ENCODE results near the gene SDHB.

The SDHB gene

DNA sequence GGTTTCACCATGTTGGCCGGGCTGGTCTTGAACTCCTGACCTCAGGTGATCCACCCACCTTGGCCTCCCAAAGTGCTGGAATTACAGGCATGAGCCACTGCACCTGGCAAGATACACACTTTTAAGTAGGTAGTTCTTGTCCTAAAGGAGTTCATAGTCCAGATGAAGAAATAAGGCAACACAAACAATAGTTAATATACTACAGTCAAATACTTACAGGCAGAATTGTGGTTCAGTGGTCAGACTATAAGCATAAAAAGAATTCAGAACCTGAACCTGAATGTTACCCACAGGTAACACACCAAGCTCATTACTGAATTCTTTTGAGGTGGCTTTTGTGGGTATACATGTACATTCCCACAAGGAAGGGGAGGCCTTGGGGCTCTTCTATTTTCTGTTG lies 1.8 kb downstream of the SDHB start:
- 0 out of 2 replicates have a peak overlapping the region, but pooled peaks have one; percentile 89 for H3K9ac ChIP-seq

DNA sequence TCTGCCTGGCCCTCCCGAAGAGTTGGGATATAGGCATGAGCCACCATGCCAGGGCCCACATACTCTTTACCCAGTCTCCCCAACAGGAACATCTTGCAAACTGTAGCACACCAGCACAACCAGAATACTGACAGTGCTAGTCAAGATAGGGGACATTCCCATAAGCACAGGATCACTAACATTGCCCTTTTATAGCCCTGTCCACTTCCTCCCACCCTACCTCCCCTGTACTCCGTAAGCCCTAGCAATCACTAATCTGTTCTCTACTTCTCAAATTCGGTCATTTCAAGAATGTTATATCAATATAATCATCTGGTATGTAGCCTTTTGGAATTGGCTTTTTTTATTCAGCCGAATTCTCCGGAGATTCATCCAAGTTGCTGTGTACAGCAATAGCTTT lies 5.9 kb downstream of the SDHB start:
- H3K36me3 ChIP-seq = peaks cover 48% of the 10 kb centered on the region
- peaks cover 26% of the 10 kb centered on the region for H3K4me1 ChIP-seq
- no peak for TF ChIP-seq Cebpa-rat (IDR thresholded peaks at IDR 0.05)

More for the DNA sequence above, 1.8 kb downstream of the SDHB start:
- Histone ChIP-seq H3K36me3 (peaks cover 28% of the 10 kb centered on the region), H3K4me1 (peaks cover 15% of the 10 kb centered on the region), H4K20me1 (peaks cover 55% of the 10 kb centered on the region), H3K4me2 (peak overlapping the region; percentile 93), H3K4me3 (no peak overlapping the region), H3K27me3 (no peaks in the 10 kb centered on the region), H3K9me3 (no peaks in the 10 kb centered on the region), H3K27ac (no peak overlapping the region)
- TF ChIP-seq Cebpa-rat (IDR thresholded peaks at IDR 0.05) = no peak

GRCh38 chr1:17046334-17046657 lies 7.5 kb downstream of the SDHB start:
- no peak for TF ChIP-seq Cebpa-rat (IDR thresholded peaks at IDR 0.05)
- Histone ChIP-seq H3K4me2 (peak overlapping the region; percentile 78; the same call in 1 of the 2 replicates), H3K27me3 (no peaks in the 10 kb centered on the region), H3K36me3 (peaks cover 57% of the 10 kb centered on the region), H4K20me1 (peaks cover 75% of the 10 kb centered on the region), H3K9me3 (no peaks in the 10 kb centered on the region), H3K4me1 (peaks cover 16% of the 10 kb centered on the region), H3K9ac (no peak overlapping the region), H3K27ac (no peak overlapping the region), H3K4me3 (no peak overlapping the region)

More for the DNA sequence above, 5.9 kb downstream of the SDHB start:
- H3K27ac ChIP-seq = no peak overlapping the region
- no peak overlapping the region for H3K9ac ChIP-seq
- H3K4me3 ChIP-seq = no peak overlapping the region
- H3K9me3 ChIP-seq = no peaks in the 10 kb centered on the region
- no peaks in the 10 kb centered on the region for H3K27me3 ChIP-seq
- no peak overlapping the region for H3K4me2 ChIP-seq
- peaks cover 83% of the 10 kb centered on the region for H4K20me1 ChIP-seq

GRCh38 chr1:17045634-17046333 lies 8.0 kb downstream of the SDHB start:
- Histone ChIP-seq H3K36me3 (peaks cover 57% of the 10 kb centered on the region), H3K4me2 (peak overlapping the region; percentile 78), H4K20me1 (peaks cover 71% of the 10 kb centered on the region), H3K4me1 (peaks cover 16% of the 10 kb centered on the region), H3K27ac (no peak overlapping the region; the same call in 1 of the 2 replicates), H3K27me3 (no peaks in the 10 kb centered on the region), H3K9ac (0 out of 2 replicates have a peak overlapping the region, but pooled peaks have one; percentile 11), H3K4me3 (peak overlapping the region; percentile 37; the same call in 1 of the 2 replicates), H3K9me3 (no peaks in the 10 kb centered on the region)
- no peak for TF ChIP-seq Cebpa-rat (IDR thresholded peaks at IDR 0.05)

- Histone ChIP-seq H3K27me3 (no peaks in the 10 kb centered on the region), H3K4me1 (peaks cover 16% of the 10 kb centered on the region), H3K4me3 (no peak overlapping the region), H4K20me1 (peaks cover 77% of the 10 kb centered on the region), H3K36me3 (peaks cover 57% of the 10 kb centered on the region), H3K9me3 (no peaks in the 10 kb centered on the region), H3K27ac (no peak overlapping the region; the same call in 1 of the 2 replicates), H3K4me2 (peak overlapping the region; percentile 78), H3K9ac (no peak overlapping the region)
- no peak for TF ChIP-seq Cebpa-rat (IDR thresholded peaks at IDR 0.05)
Observed at GRCh38 chr1:17045150-17045549, 8.7 kb downstream of the SDHB start.

DNA sequence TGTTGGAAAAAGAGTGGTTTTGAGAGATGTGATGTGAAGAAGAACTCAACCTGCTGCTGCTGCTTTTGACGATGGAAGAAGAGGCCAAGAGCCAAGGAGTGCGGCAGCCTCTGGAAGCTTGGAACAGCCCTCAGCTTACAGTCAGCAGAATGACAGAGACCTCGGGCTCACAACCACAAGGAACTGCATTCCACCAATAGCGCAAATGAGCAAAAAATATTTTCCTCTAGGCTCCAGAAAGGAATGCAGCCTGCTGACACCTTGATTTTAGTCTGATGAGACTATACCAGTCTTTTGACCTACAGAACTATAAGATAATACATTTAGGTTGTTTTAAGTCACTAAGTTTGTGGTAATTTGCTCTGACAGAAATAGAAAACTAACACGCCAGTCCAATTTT lies 10.2 kb downstream of the SDHB start:
- Histone ChIP-seq H3K27me3 (no peaks in the 10 kb centered on the region), H3K4me1 (peaks cover 16% of the 10 kb centered on the region), H3K27ac (no peak overlapping the region), H3K4me2 (no peak overlapping the region), H3K9me3 (no peaks in the 10 kb centered on the region), H4K20me1 (peaks cover 74% of the 10 kb centered on the region), H3K4me3 (no peak overlapping the region), H3K9ac (no peak overlapping the region), H3K36me3 (peaks cover 56% of the 10 kb centered on the region)
- no peak for TF ChIP-seq Cebpa-rat (IDR thresholded peaks at IDR 0.05)

- TF ChIP-seq Cebpa-rat (IDR thresholded peaks at IDR 0.05) = no peak
- no peak overlapping the region for H3K9ac ChIP-seq
- H3K36me3 ChIP-seq = peaks cover 78% of the 10 kb centered on the region
- H3K4me2 ChIP-seq = no peak overlapping the region
- peaks cover 2% of the 10 kb centered on the region for H3K4me1 ChIP-seq
- H3K27ac ChIP-seq = no peak overlapping the region
- H3K4me3 ChIP-seq = no peak overlapping the region
- no peaks in the 10 kb centered on the region for H3K27me3 ChIP-seq
- no peaks in the 10 kb centered on the region for H3K9me3 ChIP-seq
- peaks cover 60% of the 10 kb centered on the region for H4K20me1 ChIP-seq
Observed at GRCh38 chr1:17040135-17040534, 13.7 kb downstream of the SDHB start.

- no peaks in the 10 kb centered on the region for H3K9me3 ChIP-seq
- H3K27ac ChIP-seq = no peak overlapping the region
- no peak overlapping the region for H3K4me2 ChIP-seq
- no peak overlapping the region for H3K9ac ChIP-seq
- no peaks in the 10 kb centered on the region for H3K27me3 ChIP-seq
- H3K4me3 ChIP-seq = no peak overlapping the region
- H4K20me1 ChIP-seq = peaks cover 60% of the 10 kb centered on the region
- H3K4me1 ChIP-seq = no peaks in the 10 kb centered on the region
- no peak for TF ChIP-seq Cebpa-rat (IDR thresholded peaks at IDR 0.05)
- peaks cover 80% of the 10 kb centered on the region for H3K36me3 ChIP-seq
Observed at GRCh38 chr1:17039522-17039921, 14.3 kb downstream of the SDHB start.

DNA sequence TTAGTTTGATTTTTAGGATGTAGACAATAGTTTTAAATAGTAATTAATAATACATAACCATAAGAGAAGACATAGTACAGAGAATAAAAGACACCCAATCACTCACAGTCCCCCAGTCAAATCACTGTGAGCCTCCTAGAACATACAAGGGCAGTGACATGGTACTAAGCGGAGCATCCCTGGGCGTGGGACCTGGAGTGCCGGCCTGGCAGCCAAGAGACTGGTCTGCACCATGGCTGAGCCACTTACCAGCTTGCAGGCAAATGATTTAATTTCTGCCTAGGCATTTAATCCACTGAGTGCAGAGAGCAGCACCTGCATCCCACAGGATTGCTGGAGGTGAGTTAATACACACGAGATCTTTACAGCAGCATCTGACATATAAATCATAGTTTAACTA lies 20.4 kb downstream of the SDHB start:
- H3K4me3 ChIP-seq = no peak overlapping the region
- H3K4me1 ChIP-seq = no peaks in the 10 kb centered on the region
- H4K20me1 ChIP-seq = peaks cover 58% of the 10 kb centered on the region
- no peak overlapping the region for H3K9ac ChIP-seq
- no peaks in the 10 kb centered on the region for H3K9me3 ChIP-seq
- no peak overlapping the region for H3K27ac ChIP-seq
- H3K27me3 ChIP-seq = no peaks in the 10 kb centered on the region
- H3K4me2 ChIP-seq = no peak overlapping the region
- peaks cover 84% of the 10 kb centered on the region for H3K36me3 ChIP-seq
- TF ChIP-seq Cebpa-rat (IDR thresholded peaks at IDR 0.05) = no peak

DNA sequence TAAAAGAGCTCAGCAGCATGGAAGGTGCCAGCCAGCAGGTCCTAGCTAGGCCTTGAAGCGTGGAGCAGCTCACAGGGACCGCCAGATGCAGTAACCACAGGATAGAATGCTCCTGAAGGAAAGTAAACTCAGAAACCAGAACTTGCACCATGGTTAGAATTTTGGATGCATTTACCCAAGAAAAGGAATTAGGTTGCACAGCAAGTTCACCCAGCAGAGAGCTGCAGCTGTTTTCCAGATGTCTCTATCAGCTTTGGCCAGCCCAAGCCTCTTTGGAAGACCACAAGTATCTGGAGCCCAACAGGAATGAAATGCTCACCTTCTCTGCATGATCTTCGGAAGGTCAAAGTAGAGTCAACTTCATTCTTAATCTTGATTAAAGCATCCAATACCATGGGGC lies 21.1 kb downstream of the SDHB start:
- Histone ChIP-seq H3K36me3 (peaks cover 84% of the 10 kb centered on the region), H3K27ac (no peak overlapping the region), H3K9me3 (no peaks in the 10 kb centered on the region), H4K20me1 (peaks cover 54% of the 10 kb centered on the region), H3K4me3 (no peak overlapping the region), H3K27me3 (no peaks in the 10 kb centered on the region), H3K4me2 (no peak overlapping the region), H3K9ac (no peak overlapping the region), H3K4me1 (no peaks in the 10 kb centered on the region)
- TF ChIP-seq Cebpa-rat (IDR thresholded peaks at IDR 0.05) = no peak

Data from BLaER1 (cell line).